Fibroblast of lung (primary cell): ENCODE measurements around the gene GOLGA3.

ENCODE experiments used
- EZH2 ChIP-seq: IDR thresholded peaks from 2 replicates; pipeline ENCODE4 v1.5.1; 2012; ENCODE audit warnings: low read length, control low read depth, mild to moderate bottlenecking; ENCODE audit errors: missing control alignments
- TF ChIP-seq, protein P1 (sequence below), 2 donors: IDR thresholded peaks in 1 of 2; conservative IDR thresholded peaks in 1 of 2; 1 replicate in 1 of 2; 2 replicates in 1 of 2; pipeline ENCODE4 v1.5.1; 2011 to 2012; ENCODE audit warnings: low read length in 2 of 2, control low read depth in 1 of 2, inconsistent platforms in 1 of 2, low read depth in 1 of 2, mild to moderate bottlenecking in 1 of 2

DNA sequence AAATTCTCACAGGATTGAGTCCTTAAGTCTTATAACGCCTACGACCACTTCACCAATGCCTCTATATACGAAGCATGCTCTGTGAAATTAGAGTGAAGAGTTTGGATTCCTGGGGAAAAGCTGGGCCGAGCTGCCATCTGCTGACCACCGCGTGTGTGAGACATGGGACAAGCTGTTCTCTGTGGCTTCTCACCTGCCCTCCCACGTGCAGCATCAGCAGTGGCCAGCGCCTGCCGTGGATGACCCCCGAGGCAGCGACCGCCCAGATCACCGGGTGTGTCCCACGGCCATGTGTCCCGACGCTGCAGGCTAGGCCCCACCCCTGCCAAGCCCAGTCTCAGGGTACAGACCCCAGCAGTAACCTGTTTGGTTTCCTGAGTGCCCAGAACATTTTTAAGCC lies 21.6 kb upstream of the GOLGA3 start:
- TF ChIP-seq, protein P1, sequence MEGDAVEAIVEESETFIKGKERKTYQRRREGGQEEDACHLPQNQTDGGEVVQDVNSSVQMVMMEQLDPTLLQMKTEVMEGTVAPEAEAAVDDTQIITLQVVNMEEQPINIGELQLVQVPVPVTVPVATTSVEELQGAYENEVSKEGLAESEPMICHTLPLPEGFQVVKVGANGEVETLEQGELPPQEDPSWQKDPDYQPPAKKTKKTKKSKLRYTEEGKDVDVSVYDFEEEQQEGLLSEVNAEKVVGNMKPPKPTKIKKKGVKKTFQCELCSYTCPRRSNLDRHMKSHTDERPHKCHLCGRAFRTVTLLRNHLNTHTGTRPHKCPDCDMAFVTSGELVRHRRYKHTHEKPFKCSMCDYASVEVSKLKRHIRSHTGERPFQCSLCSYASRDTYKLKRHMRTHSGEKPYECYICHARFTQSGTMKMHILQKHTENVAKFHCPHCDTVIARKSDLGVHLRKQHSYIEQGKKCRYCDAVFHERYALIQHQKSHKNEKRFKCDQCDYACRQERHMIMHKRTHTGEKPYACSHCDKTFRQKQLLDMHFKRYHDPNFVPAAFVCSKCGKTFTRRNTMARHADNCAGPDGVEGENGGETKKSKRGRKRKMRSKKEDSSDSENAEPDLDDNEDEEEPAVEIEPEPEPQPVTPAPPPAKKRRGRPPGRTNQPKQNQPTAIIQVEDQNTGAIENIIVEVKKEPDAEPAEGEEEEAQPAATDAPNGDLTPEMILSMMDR (conservative IDR thresholded peaks at IDR 0.05 in 1 of 2, IDR thresholded peaks at IDR 0.05 in 1 of 2; ENCODE audit: low read depth in 1 of 2, low read length in 2 of 2), result no peak
- TF ChIP-seq EZH2, result no peak
